ENCODE results near the gene MYG1.

DNA sequence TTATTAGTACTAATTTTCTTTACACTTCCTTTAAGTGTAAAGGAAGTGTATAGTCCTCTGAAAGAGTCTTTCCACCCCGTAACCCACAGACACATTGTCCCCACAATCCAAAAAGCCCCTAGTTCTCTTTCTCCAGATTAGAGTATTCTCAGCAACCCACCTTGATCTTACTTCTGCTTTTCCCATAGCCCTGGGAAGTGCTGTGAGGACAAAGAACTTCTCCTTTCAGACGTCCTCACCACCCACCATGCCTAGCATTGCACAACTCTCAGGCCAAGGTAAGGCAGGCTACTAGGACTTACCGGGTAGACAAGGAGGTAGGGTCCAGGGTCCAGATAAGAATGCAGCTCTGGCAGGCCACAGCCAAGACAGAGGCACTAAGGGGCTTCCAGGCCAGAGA, 14.5 kb downstream of the MYG1 start:
- TF ChIP-seq CTCF (conservative IDR thresholded peaks at IDR 0.05; ENCODE audit: low read depth, low read length) (no peak), SMC3 (IDR thresholded peaks at IDR 0.05; ENCODE audit: low read depth, low read length) (no peak), POLR2A (IDR thresholded peaks at IDR 0.05; ENCODE audit: low read depth, low read length) (no peak), FOS (IDR thresholded peaks at IDR 0.05; ENCODE audit: low read depth, low read length) (no peak), MXI1 (IDR thresholded peaks at IDR 0.05; ENCODE audit: borderline replicate concordance, low read depth, low read length) (no peak), RCOR1 (IDR thresholded peaks at IDR 0.05; ENCODE audit: insufficient replicate concordance, low read length) (no peak), RFX5 (IDR thresholded peaks at IDR 0.05; ENCODE audit: low read depth, low read length) (no peak), RAD21 (IDR thresholded peaks at IDR 0.05; ENCODE audit: low read length) (no peak)
- TF ChIP-seq, protein P1, sequence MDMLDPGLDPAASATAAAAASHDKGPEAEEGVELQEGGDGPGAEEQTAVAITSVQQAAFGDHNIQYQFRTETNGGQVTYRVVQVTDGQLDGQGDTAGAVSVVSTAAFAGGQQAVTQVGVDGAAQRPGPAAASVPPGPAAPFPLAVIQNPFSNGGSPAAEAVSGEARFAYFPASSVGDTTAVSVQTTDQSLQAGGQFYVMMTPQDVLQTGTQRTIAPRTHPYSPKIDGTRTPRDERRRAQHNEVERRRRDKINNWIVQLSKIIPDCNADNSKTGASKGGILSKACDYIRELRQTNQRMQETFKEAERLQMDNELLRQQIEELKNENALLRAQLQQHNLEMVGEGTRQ (IDR thresholded peaks at IDR 0.05; ENCODE audit: low read depth, low read length) = no peak

Measured in IMR-90 (cell line).